Mononuclear cell (primary cell): ENCODE results near the gene TMEM119. TPM values are rescaled to one million over a fixed set of nuclear protein-coding genes. Genes with fewer than 3 reads are reported as not detected.

Experiments used
- H3K27me3 ChIP-seq: 2 replicates; pipeline ENCODE4 v1.6.0; 2011; ENCODE audit warnings: low read length, control low read depth; ENCODE audit not compliant: insufficient read depth
- H3K4me1 ChIP-seq: 2 replicates; pipeline ENCODE4 v1.5.1; 2011; ENCODE audit warnings: mild to moderate bottlenecking, low read length, control low read depth; ENCODE audit not compliant: insufficient read depth
- H3K4me3 ChIP-seq: 2 replicates; pipeline ENCODE4 v1.5.1; 2011; ENCODE audit warnings: mild to moderate bottlenecking, low read length, moderate library complexity
- H3K9me3 ChIP-seq: 2 replicates; pipeline ENCODE4 v1.5.1; 2011; ENCODE audit warnings: low read depth, mild to moderate bottlenecking, control low read depth, low read length
- total RNA-seq: library from RNA; depleted of rRNA; stranded (reverse); fragments of >200 nt; gene quantifications from one replicate; pipeline ENCODE4 v1.2.3, GENCODE V29; 2012

TMEM119 gene
- 1.4 TPM for total RNA-seq

DNA sequence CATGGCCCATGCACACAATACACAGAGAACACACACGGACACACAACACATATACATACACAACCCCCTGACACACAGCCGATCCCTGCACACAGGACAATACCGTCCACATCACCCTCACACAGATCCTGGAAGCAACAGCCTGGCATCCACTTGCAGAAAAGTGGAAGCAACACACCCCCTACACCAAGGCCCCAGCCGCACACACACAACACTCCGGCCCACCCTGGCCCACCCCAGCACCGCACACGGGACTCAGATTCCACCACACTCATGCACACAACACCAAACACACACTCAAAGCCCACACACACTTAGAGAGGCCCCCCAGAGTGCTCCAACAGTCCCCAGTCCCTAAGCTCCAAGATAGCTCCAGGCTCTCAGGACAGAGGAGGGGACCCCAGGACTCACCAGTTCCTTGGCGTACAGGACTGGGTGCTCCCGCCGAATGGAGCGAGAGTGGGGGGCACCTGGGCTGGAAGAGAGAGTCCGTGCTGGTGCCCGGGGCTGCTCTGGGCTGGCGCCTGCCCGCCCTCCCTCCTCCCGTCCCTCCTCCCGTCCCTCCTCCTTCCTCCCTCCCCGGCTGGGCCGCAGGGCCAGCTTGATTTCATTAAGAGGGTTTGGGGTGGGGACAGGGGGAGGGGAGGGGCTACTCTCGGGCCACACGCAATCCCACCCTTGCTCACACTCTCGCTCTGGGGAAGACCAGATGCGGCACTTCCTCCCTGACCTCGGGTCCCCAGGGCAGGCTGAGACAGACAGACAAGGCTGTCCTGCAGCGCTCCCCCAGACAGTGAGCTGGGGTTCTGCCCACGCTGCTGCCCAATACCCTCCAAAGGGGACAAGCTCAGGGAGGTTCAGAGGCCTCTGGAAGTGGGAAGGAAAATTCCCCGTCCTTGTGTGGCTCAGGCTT, at the start of gene TMEM119:
TMEM119 (minus strand) TSS at position 526 of the 913 bp plus-strand sequence. CDS start 5,701 bp downstream, outside the sequence.
- Histone ChIP-seq H3K4me3 (no peak within 1 kb of the TSS), H3K27me3 (no peaks in the 10 kb centered on the region), H3K4me1 (no peaks in the 10 kb centered on the region), H3K9me3 (no peaks in the 10 kb centered on the region)

- H3K4me3 ChIP-seq, result no peak overlapping the region
- H3K27me3 ChIP-seq, result no peaks in the 10 kb centered on the region
- no peaks in the 10 kb centered on the region for H3K9me3 ChIP-seq
- peaks cover 19% of the 10 kb centered on the region for H3K4me1 ChIP-seq
Observed at GRCh38 chr12:108646600-108647579, 49.0 kb upstream of the TMEM119 start.

DNA sequence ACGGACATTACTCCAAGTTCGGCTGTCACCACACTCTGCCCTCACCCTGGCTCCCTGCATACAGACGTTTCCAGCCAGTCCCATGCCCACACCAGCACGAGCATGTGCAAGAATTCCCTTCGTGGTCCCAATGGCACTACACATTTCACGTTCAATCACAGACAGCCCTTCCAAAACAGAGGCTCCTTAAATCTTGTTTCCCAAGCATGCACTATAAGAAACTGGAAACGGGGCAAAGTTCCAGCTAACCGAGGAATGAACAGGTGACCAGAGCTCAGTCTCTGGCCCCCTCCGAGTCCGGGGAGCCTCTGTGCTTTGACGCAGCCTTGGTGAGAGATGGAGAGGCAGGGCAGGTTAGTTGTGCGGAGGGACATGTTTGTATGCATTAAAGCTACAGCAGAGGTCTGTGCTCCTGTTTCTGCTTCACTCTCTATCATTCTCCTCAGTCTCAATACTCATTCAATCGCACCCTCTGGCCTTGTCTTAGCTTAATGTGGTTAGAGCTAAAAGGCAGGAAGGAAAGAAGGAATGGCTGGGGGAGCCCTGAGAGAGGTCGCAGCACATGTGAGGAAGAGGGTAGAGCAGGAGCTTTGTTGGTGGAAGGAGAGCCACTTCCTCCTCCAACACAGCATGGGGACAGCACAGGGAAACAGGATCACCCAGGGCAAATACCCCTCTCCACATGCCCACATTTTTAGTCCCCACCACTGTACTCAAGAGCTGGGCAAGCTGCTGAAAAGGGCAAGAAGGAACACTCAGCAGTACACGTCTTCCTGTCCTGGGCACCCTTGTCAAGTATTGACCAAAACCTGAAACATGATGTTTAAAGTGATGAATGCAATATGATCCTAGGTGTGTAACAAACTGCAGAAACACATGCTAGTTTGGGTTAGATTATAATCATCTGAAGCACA, 48.1 kb upstream of the TMEM119 start:
- H3K27me3 ChIP-seq, result no peaks in the 10 kb centered on the region
- H3K9me3 ChIP-seq, result no peaks in the 10 kb centered on the region
- H3K4me1 ChIP-seq, result peaks cover 27% of the 10 kb centered on the region
- H3K4me3 ChIP-seq, result no peak overlapping the region

GRCh38 chr12:108644811-108645120, 46.9 kb upstream of the TMEM119 start:
- H3K4me1 ChIP-seq, result peaks cover 36% of the 10 kb centered on the region
- H3K4me3 ChIP-seq, result no peak overlapping the region
- no peaks in the 10 kb centered on the region for H3K9me3 ChIP-seq
- no peaks in the 10 kb centered on the region for H3K27me3 ChIP-seq

DNA sequence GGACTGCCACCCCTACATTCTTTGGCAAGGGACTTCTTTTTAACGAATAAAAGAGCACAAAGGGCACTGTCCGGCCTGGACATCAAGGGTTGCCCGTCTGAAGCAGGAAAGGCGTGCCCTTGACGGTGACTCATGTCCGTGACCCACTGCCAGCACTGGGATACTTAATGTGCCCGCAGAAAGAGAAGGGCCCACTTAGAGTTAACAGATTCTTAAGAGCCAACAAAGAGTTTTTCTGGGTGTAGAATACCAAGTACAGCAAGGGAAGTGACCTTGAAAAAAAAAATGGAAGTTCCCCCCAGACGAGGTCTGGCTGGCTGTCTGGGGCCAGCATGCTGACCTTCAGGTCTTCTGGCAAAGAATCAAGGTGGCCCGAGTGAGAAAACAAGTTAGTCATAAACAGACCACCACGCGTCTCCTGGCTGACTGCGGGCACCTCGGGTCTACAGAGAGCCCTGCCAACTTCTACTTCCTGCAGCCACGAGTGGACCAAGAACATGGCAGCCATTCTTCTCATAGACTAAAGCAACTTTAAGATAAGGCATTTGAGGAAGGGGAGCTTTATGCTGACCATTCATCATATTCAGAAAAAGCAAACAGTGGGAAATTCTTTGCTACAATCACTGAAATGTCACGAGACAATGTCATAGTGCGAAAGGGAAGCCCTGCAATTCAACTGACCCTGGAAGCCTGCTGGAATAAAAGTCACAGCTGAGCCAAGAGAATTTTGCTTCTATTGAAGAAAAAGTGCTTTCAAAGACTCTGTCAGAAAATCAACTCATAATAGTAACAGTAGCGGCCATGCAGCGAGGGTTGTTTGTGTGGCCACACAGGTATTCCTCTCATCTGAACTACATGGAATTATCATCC, 46.3 kb upstream of the TMEM119 start:
- no peak overlapping the region for H3K4me3 ChIP-seq
- H3K9me3 ChIP-seq, result no peaks in the 10 kb centered on the region
- H3K4me1 ChIP-seq, result peaks cover 41% of the 10 kb centered on the region
- H3K27me3 ChIP-seq, result no peaks in the 10 kb centered on the region

DNA sequence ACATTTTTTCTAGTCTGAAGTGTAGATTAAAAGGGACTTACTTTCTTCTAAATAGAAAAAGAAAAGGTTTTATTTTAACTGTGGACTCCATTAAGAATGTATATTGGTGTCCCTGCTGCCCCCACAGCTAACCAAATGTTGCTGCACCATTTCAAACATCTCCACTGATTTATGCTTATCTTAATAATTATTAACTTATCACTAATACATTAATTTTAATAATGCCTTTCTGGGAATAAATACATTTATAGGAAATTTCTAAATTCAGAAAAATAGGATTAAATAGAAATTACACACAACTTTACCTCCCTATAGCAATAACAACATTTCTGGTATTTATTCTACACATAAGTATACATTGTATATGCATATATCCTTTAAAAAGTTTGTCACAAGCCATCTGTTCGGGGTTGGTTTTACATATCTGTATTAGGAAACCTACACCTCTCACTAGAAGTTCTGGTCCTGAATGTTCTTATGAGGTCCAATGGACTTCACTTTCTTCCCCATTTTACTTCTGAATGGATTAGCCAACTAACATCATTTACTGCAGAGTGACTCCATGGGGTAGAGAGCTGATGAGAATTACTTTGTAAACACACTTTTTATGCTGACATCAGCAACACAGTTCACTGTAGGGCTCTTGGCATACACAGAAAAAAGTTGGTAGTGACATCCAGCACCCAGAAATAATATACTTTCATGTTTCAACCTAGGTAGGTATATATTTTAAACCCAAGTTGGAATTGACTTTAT, 45.2 kb upstream of the TMEM119 start:
- Histone ChIP-seq H3K9me3 (no peaks in the 10 kb centered on the region), H3K27me3 (no peaks in the 10 kb centered on the region), H3K4me3 (no peak overlapping the region), H3K4me1 (peaks cover 52% of the 10 kb centered on the region)

GRCh38 chr12:108642269-108642870, 44.5 kb upstream of the TMEM119 start:
- no peaks in the 10 kb centered on the region for H3K9me3 ChIP-seq
- no peak overlapping the region for H3K4me3 ChIP-seq
- no peaks in the 10 kb centered on the region for H3K27me3 ChIP-seq
- H3K4me1 ChIP-seq, result peaks cover 59% of the 10 kb centered on the region

DNA sequence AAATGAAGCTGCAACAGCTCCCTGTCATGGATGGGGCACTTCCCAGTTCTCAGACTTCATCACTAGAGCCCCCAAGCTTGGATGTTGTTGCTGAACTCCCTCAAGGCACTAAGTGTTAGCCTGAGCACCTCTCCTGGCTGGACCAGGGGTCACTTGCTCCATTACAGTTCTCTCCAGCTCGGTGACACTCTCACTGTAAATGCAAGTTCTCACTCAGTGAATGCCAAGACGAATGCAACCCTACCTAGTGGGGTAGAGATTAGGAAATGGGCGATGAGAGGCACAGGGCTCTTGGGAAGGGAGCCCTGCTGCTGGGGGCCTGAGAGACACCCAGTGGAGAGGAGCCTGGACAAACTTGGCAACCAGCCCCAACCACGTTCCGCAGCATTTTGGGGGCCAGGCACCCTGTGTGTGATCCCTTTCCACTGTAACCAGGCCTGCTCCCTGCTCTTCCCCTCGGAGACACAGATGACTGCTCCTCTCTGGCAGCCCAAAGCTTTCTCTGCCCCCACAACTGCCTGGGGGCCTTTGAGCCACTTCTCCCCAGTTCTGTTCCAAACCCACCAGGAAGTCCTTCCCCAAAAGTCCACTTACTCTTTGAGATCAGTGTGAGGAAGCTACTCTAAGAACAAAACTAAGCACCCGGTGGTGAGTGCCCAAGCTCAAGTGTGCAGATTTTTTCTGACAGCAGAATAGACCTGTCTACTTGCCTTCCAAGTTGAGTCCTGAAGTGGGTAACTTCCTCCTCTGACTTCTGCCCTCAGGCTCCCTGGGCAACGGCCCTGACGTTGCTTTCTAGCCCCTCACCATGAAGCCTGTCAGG, 43.8 kb upstream of the TMEM119 start:
- Histone ChIP-seq H3K4me1 (peaks cover 66% of the 10 kb centered on the region), H3K9me3 (no peaks in the 10 kb centered on the region), H3K27me3 (no peaks in the 10 kb centered on the region), H3K4me3 (no peak overlapping the region)

GRCh38 chr12:108640802-108641445, 43.0 kb upstream of the TMEM119 start:
- no peaks in the 10 kb centered on the region for H3K27me3 ChIP-seq
- no peak overlapping the region for H3K4me3 ChIP-seq
- peaks cover 69% of the 10 kb centered on the region for H3K4me1 ChIP-seq
- no peaks in the 10 kb centered on the region for H3K9me3 ChIP-seq

DNA sequence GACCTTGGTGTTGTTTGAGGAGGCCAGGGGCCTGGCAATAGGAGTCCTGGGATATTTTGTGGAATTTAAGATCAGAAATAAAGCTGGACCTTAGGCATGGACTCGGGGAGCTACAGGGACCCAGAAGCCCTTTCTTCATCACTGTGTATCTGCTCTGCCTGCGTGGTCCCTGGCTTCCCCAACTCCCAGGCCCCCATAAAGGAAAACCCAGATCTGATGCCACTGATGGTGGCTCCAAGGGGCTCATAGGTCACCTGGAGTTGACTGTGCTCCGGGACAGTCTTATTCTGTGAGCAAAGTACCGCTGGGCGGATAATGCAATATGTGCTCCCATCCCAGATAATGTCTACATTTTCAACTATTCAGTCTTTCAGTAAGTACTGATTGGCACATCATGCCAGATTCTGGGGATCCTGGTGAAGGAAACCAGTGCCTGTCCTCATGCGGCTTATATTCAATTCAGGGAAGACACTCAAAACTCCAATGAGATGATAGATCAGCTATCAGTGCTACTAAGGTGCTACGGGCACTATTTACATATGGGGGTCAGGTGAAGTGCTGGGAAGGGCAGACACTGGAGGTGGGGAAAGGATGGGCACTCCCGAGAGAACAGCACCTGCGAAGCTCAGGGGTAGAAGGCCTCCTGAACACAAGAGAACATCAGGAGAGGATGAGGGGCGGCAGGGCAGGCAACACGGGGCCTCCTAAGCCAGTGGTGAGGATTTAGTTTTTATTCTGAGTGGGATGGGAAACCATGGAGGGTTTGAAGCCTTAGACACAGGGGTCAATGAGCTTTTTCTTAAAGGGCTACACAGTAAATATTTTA, 41.3 kb upstream of the TMEM119 start:
- H3K9me3 ChIP-seq, result no peaks in the 10 kb centered on the region
- H3K27me3 ChIP-seq, result no peaks in the 10 kb centered on the region
- H3K4me3 ChIP-seq, result no peak overlapping the region
- H3K4me1 ChIP-seq, result peaks cover 81% of the 10 kb centered on the region

- no peak overlapping the region for H3K4me3 ChIP-seq
- no peaks in the 10 kb centered on the region for H3K9me3 ChIP-seq
- no peaks in the 10 kb centered on the region for H3K27me3 ChIP-seq
- peaks cover 83% of the 10 kb centered on the region for H3K4me1 ChIP-seq
Observed at GRCh38 chr12:108638141-108638827, 40.4 kb upstream of the TMEM119 start.
